WI38 (cell line): ENCODE data around the gene ZSCAN29.

Experiments used
- H3K4me3 ChIP-seq: 2 replicates; pipeline ENCODE4 v1.5.1; 2011; ENCODE audit warnings: low read depth, mild to moderate bottlenecking, control low read depth, low read length
- TF ChIP-seq, protein P1 (sequence below): IDR thresholded peaks from 2 replicates; pipeline ENCODE4 v1.5.1; 2012; ENCODE audit warnings: low read depth, mild to moderate bottlenecking, control low read depth, low read length

Gene ZSCAN29

GRCh38 chr15:43325039-43325684, 45.7 kb downstream of the ZSCAN29 start:
- TF ChIP-seq, protein P1, sequence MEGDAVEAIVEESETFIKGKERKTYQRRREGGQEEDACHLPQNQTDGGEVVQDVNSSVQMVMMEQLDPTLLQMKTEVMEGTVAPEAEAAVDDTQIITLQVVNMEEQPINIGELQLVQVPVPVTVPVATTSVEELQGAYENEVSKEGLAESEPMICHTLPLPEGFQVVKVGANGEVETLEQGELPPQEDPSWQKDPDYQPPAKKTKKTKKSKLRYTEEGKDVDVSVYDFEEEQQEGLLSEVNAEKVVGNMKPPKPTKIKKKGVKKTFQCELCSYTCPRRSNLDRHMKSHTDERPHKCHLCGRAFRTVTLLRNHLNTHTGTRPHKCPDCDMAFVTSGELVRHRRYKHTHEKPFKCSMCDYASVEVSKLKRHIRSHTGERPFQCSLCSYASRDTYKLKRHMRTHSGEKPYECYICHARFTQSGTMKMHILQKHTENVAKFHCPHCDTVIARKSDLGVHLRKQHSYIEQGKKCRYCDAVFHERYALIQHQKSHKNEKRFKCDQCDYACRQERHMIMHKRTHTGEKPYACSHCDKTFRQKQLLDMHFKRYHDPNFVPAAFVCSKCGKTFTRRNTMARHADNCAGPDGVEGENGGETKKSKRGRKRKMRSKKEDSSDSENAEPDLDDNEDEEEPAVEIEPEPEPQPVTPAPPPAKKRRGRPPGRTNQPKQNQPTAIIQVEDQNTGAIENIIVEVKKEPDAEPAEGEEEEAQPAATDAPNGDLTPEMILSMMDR: no peak

DNA sequence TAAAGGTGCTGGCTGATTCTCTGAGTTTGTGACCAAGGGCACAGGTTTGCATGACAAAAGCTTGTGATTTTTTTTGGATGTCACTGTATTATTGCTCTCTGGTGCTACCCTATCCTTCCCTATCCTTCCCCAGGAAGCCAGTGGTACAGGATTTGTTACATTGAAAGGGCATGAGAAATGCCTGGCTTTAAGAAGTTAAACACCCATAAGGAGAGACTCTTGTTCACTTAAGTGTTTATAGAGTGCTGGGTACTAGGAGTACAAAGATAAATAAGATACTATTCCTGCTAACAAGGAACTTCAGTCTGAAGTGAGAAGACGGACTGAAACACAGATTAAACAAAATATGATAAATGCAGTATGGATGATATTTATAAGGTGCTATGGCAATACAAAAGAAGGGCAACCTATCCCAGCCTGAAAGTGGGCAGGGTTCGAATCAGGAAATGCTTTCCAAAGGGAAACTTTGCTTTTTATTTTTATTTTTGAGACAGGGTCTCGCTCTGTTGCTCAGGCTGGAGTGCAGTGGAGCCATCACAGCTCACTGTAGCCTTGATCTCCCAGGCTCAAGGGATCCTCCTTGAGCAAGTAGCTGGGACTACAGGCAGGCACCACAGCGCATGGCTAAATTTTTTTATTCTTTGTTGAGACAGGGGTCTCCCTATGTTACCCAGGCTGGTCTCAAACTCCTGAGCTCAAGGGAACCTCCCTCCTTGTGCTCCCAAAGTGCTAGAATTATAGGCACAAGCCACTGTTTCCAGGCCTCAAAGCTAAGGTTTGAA, 51.7 kb downstream of the ZSCAN29 start:
- no peak overlapping the region for H3K4me3 ChIP-seq

More at GRCh38 chr15:43325039-43325684, 45.7 kb downstream of the ZSCAN29 start:
- H3K4me3 ChIP-seq: no peak overlapping the region

GRCh38 chr15:43317566-43318184, 53.2 kb downstream of the ZSCAN29 start:
- TF ChIP-seq, protein P1: no peak
- H3K4me3 ChIP-seq: no peak overlapping the region

More for the DNA sequence above, 51.7 kb downstream of the ZSCAN29 start:
- TF ChIP-seq, protein P1: no peak

DNA sequence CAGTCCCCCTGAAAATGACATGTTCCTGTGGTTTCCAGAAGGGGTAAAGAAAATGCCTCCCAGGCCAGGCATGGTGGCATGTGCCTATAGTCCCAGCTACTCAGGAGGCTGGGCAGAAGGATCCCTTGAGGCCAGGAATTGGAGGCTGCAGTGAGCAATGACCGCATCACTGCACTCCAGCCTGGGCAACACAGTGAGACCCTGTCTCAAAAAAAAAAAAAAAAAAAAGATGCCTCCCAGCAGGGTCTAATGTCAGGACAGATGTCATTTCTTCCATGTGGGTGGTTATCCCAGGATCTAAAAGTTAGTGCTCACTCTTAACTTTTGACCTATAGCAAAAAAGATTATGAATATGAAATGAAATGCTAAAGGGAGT, 53.9 kb downstream of the ZSCAN29 start:
- TF ChIP-seq, protein P1: no peak
- H3K4me3 ChIP-seq: no peak overlapping the region

GRCh38 chr15:43316016-43316970, 54.5 kb downstream of the ZSCAN29 start:
- TF ChIP-seq, protein P1: no peak
- H3K4me3 ChIP-seq: no peak overlapping the region

DNA sequence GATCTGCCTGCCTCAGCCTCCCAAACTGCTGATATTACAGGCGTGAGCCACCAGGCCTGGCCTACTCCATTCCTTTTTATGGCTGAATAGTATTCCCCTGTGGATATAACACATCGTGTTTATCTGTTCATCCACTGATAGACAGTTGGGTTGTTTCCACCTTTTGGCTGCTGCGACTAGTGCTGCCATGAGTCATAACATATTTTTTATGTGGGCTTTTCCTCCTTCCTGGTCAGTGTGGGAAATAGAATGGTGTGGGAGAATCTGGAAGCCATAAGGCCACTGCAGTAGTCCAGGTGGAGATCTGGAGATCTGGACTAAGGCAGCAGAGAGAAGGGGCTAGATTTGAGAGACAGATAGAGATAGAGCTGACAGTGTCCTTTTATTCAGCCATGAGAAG, 56.7 kb downstream of the ZSCAN29 start:
- H3K4me3 ChIP-seq: no peak overlapping the region
- TF ChIP-seq, protein P1: no peak
